ENCODE measurements around the gene XYLT2. TPM values are rescaled to one million over a fixed set of nuclear protein-coding genes. Genes with fewer than 3 reads are reported as not detected.

The XYLT2 gene
- polyA plus RNA-seq, 2 of the 4 experiments (the other 2 are of a cell fraction) = 9.7 to 15.8 TPM

DNA sequence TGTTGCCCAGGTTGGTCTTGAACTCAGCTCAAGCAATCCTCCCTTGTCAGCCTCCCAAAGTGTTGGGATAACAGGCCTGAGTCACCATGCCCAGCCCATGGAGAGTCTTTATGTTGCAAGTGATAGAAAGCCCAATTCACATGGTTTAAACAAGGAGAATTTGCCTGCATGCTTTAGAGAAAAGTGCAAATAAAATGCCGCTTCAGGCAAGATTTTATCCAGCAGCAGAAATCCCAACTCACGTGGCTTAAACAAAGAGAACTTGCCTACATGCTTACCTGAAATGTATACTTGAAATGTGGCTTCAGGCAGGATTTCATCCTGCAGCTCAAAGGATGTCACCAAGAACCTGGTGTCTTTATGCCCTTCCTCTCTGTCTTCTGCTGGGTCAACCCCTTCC lies 28.8 kb upstream of the XYLT2 start:
- ChIA-PET CTCF (interaction anchor here (1.3 to 46.2 kb wide), 9 partner anchors 11 to 229 kb away, joined by 3 to 1256 read pairs (median 5); partner anchors contain the start of genes COL1A1 and TMEM92), POLR2A (no interaction called here)
- WGBS (ENCODE audit: missing lambda C conversion rate) = 91% methylated on average over 2 of the region's 2 CpGs
- no peaks in the 10 kb centered on the region for H3K9me3 ChIP-seq
- TF ChIP-seq RFX5 (IDR thresholded peaks at IDR 0.05) (no peak), POLR2A (IDR thresholded peaks at IDR 0.05; ENCODE audit: low read length) (no peak), ESRRA (IDR thresholded peaks at IDR 0.05; ENCODE audit: borderline replicate concordance, low read length) (no peak), JUN (IDR thresholded peaks at IDR 0.05) (no peak), HOXB13 (CRISPR knock-in tag; IDR thresholded peaks at IDR 0.05; ENCODE audit: low read depth) (no peak), FOSL2 (IDR thresholded peaks at IDR 0.05) (no peak), FOSL2 (CRISPR knock-in tag; IDR thresholded peaks at IDR 0.05) (no peak), SMC3 (IDR thresholded peaks at IDR 0.05) (no peak), SREBF2 (IDR thresholded peaks at IDR 0.05) (no peak), FOXS1 (CRISPR knock-in tag; IDR thresholded peaks at IDR 0.05) (no peak), EHF (CRISPR knock-in tag; IDR thresholded peaks at IDR 0.05) (no peak)
- TF ChIP-seq, protein P1, sequence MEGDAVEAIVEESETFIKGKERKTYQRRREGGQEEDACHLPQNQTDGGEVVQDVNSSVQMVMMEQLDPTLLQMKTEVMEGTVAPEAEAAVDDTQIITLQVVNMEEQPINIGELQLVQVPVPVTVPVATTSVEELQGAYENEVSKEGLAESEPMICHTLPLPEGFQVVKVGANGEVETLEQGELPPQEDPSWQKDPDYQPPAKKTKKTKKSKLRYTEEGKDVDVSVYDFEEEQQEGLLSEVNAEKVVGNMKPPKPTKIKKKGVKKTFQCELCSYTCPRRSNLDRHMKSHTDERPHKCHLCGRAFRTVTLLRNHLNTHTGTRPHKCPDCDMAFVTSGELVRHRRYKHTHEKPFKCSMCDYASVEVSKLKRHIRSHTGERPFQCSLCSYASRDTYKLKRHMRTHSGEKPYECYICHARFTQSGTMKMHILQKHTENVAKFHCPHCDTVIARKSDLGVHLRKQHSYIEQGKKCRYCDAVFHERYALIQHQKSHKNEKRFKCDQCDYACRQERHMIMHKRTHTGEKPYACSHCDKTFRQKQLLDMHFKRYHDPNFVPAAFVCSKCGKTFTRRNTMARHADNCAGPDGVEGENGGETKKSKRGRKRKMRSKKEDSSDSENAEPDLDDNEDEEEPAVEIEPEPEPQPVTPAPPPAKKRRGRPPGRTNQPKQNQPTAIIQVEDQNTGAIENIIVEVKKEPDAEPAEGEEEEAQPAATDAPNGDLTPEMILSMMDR (IDR thresholded peaks at IDR 0.05) = no peak
- TF ChIP-seq, protein P2, sequence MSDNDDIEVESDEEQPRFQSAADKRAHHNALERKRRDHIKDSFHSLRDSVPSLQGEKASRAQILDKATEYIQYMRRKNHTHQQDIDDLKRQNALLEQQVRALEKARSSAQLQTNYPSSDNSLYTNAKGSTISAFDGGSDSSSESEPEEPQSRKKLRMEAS (IDR thresholded peaks at IDR 0.05) = no peak
- no peak for DNase-seq (ENCODE audit: low read depth in 1 of 2, low spot score in 1 of 2)
- H3K4me2 ChIP-seq = no peak overlapping the region
- FAIRE-seq = no peak
- no peak overlapping the region for H3K4me3 ChIP-seq
- no peak overlapping the region for H3K27ac ChIP-seq
- no peaks in the 10 kb centered on the region for H3K4me1 ChIP-seq
- no peak for ATAC-seq

DNA sequence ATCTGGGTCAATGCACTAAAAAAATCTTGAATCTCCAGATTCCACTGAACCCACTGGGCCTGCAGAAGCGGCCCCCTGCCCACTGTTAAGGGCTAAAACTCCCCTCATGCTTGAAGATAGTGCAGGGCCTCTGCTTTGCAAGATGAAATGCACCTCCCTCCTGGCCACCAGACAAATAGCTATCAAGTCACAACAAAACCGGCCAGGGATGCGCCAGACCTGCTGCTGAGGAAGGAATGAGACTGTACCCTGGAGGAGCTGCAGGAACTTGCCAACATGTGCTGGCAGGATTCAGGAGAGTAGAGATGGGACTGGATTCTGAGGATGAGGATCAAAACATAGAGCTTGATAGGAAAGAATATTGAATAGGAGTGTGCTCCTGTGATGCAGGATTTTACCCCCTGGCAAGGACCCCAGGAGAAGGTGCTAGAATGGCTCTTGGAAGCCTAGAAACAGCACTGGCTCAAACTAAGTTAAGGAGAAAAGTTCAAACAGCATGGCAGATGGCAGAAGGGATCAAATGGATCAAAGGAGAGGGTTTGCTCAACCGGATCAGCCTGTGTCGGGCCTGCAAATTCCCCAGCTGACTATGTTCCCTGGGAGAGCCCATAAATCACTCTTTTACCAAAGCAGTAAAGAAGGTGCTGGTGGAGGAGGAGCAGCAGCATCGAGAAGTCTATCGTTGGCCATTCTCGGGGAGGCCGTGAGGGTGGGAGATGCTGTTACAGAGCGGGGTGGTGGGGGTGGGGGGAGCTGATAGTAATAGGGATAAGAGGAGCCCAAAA lies 27.2 kb upstream of the XYLT2 start:
- H3K4me3 ChIP-seq = no peak overlapping the region
- 78% methylated on average over 10 of the region's 10 CpGs for WGBS (ENCODE audit: missing lambda C conversion rate)
- H3K4me2 ChIP-seq = no peak overlapping the region
- no peaks in the 10 kb centered on the region for H3K4me1 ChIP-seq
- TF ChIP-seq CHD4 (IDR thresholded peaks at IDR 0.05; ENCODE audit: borderline replicate concordance) = no peak
- TF ChIP-seq RNF2 (IDR thresholded peaks at IDR 0.05; ENCODE audit: borderline replicate concordance, low read depth) = no peak
- no peak for TF ChIP-seq SREBF2 (IDR thresholded peaks at IDR 0.05)
- no peak for TF ChIP-seq FOSL2 (IDR thresholded peaks at IDR 0.05)
- TF ChIP-seq FOSL2 (CRISPR knock-in tag; IDR thresholded peaks at IDR 0.05) = no peak
- no peak for TF ChIP-seq RFX5 (IDR thresholded peaks at IDR 0.05)
- TF ChIP-seq POLR2A (IDR thresholded peaks at IDR 0.05; ENCODE audit: low read length) = no peak
- no peak for TF ChIP-seq NR3C1 (IDR thresholded peaks at IDR 0.05)
- no peak for TF ChIP-seq NPAS2 (CRISPR knock-in tag; IDR thresholded peaks at IDR 0.05; ENCODE audit: borderline replicate concordance)
- TF ChIP-seq RARB (CRISPR knock-in tag; IDR thresholded peaks at IDR 0.05) = no peak
- no peak for TF ChIP-seq JUN (IDR thresholded peaks at IDR 0.05)
- TF ChIP-seq POLR2AphosphoS2 (conservative IDR thresholded peaks at IDR 0.05; ENCODE audit: low read length) = no peak
- TF ChIP-seq BHLHE40 (IDR thresholded peaks at IDR 0.05; ENCODE audit: low read depth, low read length) = no peak
- TF ChIP-seq PHF8 (IDR thresholded peaks at IDR 0.05; ENCODE audit: borderline replicate concordance, low read depth) = no peak
- TF ChIP-seq MAFK (IDR thresholded peaks at IDR 0.05; ENCODE audit: partially characterized antibody) = no peak
- no peak for TF ChIP-seq RAD21 (conservative IDR thresholded peaks at IDR 0.05 in 1 of 2, IDR thresholded peaks at IDR 0.05 in 1 of 2)
- no peak for TF ChIP-seq HOXB5 (CRISPR knock-in tag; IDR thresholded peaks at IDR 0.05)
- TF ChIP-seq, protein P3, sequence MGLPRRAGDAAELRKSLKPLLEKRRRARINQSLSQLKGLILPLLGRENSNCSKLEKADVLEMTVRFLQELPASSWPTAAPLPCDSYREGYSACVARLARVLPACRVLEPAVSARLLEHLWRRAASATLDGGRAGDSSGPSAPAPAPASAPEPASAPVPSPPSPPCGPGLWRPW (IDR thresholded peaks at IDR 0.05) = no peak
- TF ChIP-seq CHD2 (IDR thresholded peaks at IDR 0.05; ENCODE audit: low read length, partially characterized antibody) = no peak
- no peak for TF ChIP-seq FOSB (CRISPR knock-in tag; IDR thresholded peaks at IDR 0.05)
- no peak for TF ChIP-seq EP300 (IDR thresholded peaks at IDR 0.05)
- DNase-seq (ENCODE audit: low read depth in 1 of 2, low spot score in 1 of 2) (no peak), ATAC-seq (0 out of 6 replicates have a peak, but pooled peaks of 1 of the 2 experiments have one; percentile 19), FAIRE-seq (no peak)
- no peaks in the 10 kb centered on the region for H3K9me3 ChIP-seq
- no peak overlapping the region for H3K27ac ChIP-seq
- ChIA-PET CTCF (interaction anchor here (0.7 to 46.2 kb wide), 8 partner anchors 10 to 231 kb away, joined by 3 to 1256 read pairs (median 4); partner anchors contain the start of genes COL1A1 and TMEM92), POLR2A (no interaction called here)
